ENCODE results near the gene ARIH2.

DNA sequence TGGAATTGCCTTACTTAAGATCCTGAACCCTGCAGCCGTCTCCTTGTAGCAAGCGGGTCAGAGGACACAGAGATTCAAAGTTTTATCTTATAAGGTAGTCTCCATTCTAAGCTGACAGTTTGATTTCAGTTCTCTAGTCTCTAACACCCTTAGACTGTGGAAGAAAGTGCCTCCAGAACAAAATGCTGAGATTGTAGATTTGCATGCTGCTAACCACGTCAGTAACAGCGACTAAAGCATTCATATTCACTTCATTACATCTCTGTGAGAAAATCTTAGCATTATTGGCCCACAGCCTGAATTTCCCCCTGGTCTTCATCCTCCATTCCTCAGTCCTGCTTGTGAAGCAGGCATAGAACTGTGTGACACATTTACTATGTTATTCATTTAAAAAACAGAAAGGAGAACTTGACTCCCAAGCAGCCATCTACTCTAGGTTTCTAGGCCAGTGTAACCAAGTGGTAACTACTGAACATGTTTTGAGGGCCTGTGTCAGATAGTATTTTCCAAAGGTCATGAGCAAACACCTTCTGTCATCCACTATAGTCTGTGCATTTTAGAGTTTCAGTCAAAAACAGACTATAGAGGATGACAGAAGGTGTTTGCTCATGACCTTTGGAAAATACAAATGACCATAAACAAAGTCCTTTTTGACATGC lies 27.4 kb downstream of the ARIH2 start:
- TF ChIP-seq, protein P1, sequence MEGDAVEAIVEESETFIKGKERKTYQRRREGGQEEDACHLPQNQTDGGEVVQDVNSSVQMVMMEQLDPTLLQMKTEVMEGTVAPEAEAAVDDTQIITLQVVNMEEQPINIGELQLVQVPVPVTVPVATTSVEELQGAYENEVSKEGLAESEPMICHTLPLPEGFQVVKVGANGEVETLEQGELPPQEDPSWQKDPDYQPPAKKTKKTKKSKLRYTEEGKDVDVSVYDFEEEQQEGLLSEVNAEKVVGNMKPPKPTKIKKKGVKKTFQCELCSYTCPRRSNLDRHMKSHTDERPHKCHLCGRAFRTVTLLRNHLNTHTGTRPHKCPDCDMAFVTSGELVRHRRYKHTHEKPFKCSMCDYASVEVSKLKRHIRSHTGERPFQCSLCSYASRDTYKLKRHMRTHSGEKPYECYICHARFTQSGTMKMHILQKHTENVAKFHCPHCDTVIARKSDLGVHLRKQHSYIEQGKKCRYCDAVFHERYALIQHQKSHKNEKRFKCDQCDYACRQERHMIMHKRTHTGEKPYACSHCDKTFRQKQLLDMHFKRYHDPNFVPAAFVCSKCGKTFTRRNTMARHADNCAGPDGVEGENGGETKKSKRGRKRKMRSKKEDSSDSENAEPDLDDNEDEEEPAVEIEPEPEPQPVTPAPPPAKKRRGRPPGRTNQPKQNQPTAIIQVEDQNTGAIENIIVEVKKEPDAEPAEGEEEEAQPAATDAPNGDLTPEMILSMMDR (IDR thresholded peaks at IDR 0.05; ENCODE audit: low read depth, low read length), result no peak
- TF ChIP-seq EZH2phosphoT487 (IDR thresholded peaks at IDR 0.05; ENCODE audit: low read depth), result no peak
